GM23248 (cell line): ENCODE results near the gene C1QTNF1.

Experiments used
- EZH2 ChIP-seq: fragments of 200-600 bp; sonication (generic); IDR thresholded peaks from 2 replicates; pipeline ENCODE4 v1.6.1; 2018; ENCODE audit warnings: antibody characterized with exemption, mild to moderate bottlenecking; ENCODE audit not compliant: insufficient read depth, poor library complexity, severe bottlenecking
- EZH2phosphoT487 ChIP-seq: fragments of 200-600 bp; sonication (generic); IDR thresholded peaks from 2 replicates; pipeline ENCODE4 v1.6.1; 2018; ENCODE audit warnings: antibody characterized with exemption, moderate library complexity, mild to moderate bottlenecking, low read depth; ENCODE audit not compliant: insufficient read depth

- TF ChIP-seq EZH2: no peak
- TF ChIP-seq EZH2phosphoT487: no peak
These were observed 72.5 kb downstream of the C1QTNF1 start for GRCh38 chr17:79096477-79096876.
